Coronary artery (tissue), 2 donors: ENCODE measurements around the gene UNC13D.

ENCODE experiments used
- DNase-seq: peaks from one replicate; pipeline ENCODE4 v3.0.0-alpha.2; 2017; ENCODE audit warnings: low spot score
- H3K27ac ChIP-seq, 2 donors: fragments of 200-600 bp; sonication (generic); one replicate each; pipeline ENCODE4 v1.5.1; 2016 to 2019
- H3K4me3 ChIP-seq: fragments of 200-600 bp; sonication (generic); 2 replicates; pipeline ENCODE4 v1.5.1; 2016; ENCODE audit warnings: mild to moderate bottlenecking, moderate library complexity
- CTCF ChIP-seq: fragments of 200-600 bp; sonication (generic); IDR thresholded peaks from one replicate; pipeline ENCODE4 v1.5.1; 2019; ENCODE audit warnings: antibody characterized with exemption

Gene UNC13D

GRCh38 chr17:75876938-75877751 is 32.9 kb upstream of the UNC13D start:
- TF ChIP-seq CTCF = no peak
- Histone ChIP-seq H3K27ac (peak overlapping the region; percentile 96 to 97), H3K4me3 (peak overlapping the region; percentile 91)
- peak; percentile 98 for DNase-seq

GRCh38 chr17:75876190-75876937 is 32.2 kb upstream of the UNC13D start:
- DNase-seq = no peak
- H3K4me3 ChIP-seq = peak overlapping the region; percentile 91
- peak overlapping the region; percentile 96 to 97 for H3K27ac ChIP-seq
- TF ChIP-seq CTCF = no peak

GRCh38 chr17:75875940-75876189 is 31.7 kb upstream of the UNC13D start:
- H3K4me3 ChIP-seq = peak overlapping the region; percentile 91
- no peak for TF ChIP-seq CTCF
- peak overlapping the region; percentile 96 to 97 for H3K27ac ChIP-seq
- no peak for DNase-seq

- DNase-seq = no peak
- no peak for TF ChIP-seq CTCF
- peak overlapping the region; percentile 96 to 97 for H3K27ac ChIP-seq
- peak overlapping the region; percentile 91 for H3K4me3 ChIP-seq
Observed at GRCh38 chr17:75875182-75875939, 31.2 kb upstream of the UNC13D start.

GRCh38 chr17:75874323-75875181 is 30.3 kb upstream of the UNC13D start:
- peak overlapping the region; percentile 96 to 97 for H3K27ac ChIP-seq
- H3K4me3 ChIP-seq = peak overlapping the region; percentile 91
- no peak for TF ChIP-seq CTCF
- no peak for DNase-seq

GRCh38 chr17:75873587-75874322 is 29.6 kb upstream of the UNC13D start:
- no peak for TF ChIP-seq CTCF
- no peak for DNase-seq
- H3K4me3 ChIP-seq = peak overlapping the region; percentile 51
- H3K27ac ChIP-seq = peak overlapping the region; percentile 96 to 97
